ENCODE results near the gene ART3. TPM values are rescaled to one million over a fixed set of nuclear protein-coding genes. Genes with fewer than 3 reads are reported as not detected.

ART3 gene
- total and polyA plus RNA-seq, 9 of the 15 experiments (the other 6 are each of a cell fraction or from before 2014, with no cell fraction given): 0.69 to 1.4 (median 1.1) TPM; not detected in 1

DNA sequence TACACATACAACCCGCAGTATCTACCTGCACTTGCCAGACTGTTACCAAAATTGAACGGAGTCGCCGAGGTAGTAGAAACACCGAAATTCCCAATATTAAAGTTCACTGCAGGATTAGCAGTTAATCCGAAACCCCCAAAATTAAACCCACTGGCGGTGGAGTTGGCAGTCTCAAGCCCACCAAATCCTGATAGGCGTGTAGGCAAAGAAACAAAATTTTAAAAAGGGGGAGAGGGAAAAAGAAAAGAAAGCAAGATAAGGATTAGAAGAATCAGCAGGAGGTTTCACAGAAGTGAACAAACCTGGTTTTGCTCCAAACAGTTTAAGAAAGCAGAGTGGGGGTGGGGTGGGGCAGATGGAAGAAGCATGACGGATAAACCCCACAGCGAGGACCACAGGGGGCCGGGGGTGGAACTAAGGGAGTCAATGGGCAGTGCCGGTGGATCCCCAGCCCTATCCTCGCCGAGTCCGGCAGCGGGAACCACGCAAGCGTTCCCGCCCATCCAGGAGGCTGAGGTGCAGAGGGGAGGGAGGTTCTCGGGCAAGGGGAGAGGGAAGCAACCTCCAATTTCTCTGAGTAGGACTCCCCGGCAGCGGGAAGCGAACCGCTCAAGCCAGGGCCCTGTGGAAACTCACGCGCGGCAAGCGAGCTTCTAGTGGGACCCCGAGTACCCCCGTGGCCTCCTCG is 73.1 kb downstream of the ART3 start (continued):
- TF ChIP-seq, protein P1, sequence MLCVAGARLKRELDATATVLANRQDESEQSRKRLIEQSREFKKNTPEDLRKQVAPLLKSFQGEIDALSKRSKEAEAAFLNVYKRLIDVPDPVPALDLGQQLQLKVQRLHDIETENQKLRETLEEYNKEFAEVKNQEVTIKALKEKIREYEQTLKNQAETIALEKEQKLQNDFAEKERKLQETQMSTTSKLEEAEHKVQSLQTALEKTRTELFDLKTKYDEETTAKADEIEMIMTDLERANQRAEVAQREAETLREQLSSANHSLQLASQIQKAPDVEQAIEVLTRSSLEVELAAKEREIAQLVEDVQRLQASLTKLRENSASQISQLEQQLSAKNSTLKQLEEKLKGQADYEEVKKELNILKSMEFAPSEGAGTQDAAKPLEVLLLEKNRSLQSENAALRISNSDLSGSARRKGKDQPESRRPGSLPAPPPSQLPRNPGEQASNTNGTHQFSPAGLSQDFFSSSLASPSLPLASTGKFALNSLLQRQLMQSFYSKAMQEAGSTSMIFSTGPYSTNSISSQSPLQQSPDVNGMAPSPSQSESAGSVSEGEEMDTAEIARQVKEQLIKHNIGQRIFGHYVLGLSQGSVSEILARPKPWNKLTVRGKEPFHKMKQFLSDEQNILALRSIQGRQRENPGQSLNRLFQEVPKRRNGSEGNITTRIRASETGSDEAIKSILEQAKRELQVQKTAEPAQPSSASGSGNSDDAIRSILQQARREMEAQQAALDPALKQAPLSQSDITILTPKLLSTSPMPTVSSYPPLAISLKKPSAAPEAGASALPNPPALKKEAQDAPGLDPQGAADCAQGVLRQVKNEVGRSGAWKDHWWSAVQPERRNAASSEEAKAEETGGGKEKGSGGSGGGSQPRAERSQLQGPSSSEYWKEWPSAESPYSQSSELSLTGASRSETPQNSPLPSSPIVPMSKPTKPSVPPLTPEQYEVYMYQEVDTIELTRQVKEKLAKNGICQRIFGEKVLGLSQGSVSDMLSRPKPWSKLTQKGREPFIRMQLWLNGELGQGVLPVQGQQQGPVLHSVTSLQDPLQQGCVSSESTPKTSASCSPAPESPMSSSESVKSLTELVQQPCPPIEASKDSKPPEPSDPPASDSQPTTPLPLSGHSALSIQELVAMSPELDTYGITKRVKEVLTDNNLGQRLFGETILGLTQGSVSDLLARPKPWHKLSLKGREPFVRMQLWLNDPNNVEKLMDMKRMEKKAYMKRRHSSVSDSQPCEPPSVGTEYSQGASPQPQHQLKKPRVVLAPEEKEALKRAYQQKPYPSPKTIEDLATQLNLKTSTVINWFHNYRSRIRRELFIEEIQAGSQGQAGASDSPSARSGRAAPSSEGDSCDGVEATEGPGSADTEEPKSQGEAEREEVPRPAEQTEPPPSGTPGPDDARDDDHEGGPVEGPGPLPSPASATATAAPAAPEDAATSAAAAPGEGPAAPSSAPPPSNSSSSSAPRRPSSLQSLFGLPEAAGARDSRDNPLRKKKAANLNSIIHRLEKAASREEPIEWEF (CRISPR knock-in tag; IDR thresholded peaks at IDR 0.05): no peak
- TF ChIP-seq TCFL5 (CRISPR knock-in tag; conservative IDR thresholded peaks at IDR 0.05): no peak
- TF ChIP-seq ZSCAN29 (IDR thresholded peaks at IDR 0.05): no peak
- no peak for TF ChIP-seq CBX2 (IDR thresholded peaks at IDR 0.05; ENCODE audit: insufficient read depth, low read length, poor library complexity, severe bottlenecking)
- TF ChIP-seq, protein P2, sequence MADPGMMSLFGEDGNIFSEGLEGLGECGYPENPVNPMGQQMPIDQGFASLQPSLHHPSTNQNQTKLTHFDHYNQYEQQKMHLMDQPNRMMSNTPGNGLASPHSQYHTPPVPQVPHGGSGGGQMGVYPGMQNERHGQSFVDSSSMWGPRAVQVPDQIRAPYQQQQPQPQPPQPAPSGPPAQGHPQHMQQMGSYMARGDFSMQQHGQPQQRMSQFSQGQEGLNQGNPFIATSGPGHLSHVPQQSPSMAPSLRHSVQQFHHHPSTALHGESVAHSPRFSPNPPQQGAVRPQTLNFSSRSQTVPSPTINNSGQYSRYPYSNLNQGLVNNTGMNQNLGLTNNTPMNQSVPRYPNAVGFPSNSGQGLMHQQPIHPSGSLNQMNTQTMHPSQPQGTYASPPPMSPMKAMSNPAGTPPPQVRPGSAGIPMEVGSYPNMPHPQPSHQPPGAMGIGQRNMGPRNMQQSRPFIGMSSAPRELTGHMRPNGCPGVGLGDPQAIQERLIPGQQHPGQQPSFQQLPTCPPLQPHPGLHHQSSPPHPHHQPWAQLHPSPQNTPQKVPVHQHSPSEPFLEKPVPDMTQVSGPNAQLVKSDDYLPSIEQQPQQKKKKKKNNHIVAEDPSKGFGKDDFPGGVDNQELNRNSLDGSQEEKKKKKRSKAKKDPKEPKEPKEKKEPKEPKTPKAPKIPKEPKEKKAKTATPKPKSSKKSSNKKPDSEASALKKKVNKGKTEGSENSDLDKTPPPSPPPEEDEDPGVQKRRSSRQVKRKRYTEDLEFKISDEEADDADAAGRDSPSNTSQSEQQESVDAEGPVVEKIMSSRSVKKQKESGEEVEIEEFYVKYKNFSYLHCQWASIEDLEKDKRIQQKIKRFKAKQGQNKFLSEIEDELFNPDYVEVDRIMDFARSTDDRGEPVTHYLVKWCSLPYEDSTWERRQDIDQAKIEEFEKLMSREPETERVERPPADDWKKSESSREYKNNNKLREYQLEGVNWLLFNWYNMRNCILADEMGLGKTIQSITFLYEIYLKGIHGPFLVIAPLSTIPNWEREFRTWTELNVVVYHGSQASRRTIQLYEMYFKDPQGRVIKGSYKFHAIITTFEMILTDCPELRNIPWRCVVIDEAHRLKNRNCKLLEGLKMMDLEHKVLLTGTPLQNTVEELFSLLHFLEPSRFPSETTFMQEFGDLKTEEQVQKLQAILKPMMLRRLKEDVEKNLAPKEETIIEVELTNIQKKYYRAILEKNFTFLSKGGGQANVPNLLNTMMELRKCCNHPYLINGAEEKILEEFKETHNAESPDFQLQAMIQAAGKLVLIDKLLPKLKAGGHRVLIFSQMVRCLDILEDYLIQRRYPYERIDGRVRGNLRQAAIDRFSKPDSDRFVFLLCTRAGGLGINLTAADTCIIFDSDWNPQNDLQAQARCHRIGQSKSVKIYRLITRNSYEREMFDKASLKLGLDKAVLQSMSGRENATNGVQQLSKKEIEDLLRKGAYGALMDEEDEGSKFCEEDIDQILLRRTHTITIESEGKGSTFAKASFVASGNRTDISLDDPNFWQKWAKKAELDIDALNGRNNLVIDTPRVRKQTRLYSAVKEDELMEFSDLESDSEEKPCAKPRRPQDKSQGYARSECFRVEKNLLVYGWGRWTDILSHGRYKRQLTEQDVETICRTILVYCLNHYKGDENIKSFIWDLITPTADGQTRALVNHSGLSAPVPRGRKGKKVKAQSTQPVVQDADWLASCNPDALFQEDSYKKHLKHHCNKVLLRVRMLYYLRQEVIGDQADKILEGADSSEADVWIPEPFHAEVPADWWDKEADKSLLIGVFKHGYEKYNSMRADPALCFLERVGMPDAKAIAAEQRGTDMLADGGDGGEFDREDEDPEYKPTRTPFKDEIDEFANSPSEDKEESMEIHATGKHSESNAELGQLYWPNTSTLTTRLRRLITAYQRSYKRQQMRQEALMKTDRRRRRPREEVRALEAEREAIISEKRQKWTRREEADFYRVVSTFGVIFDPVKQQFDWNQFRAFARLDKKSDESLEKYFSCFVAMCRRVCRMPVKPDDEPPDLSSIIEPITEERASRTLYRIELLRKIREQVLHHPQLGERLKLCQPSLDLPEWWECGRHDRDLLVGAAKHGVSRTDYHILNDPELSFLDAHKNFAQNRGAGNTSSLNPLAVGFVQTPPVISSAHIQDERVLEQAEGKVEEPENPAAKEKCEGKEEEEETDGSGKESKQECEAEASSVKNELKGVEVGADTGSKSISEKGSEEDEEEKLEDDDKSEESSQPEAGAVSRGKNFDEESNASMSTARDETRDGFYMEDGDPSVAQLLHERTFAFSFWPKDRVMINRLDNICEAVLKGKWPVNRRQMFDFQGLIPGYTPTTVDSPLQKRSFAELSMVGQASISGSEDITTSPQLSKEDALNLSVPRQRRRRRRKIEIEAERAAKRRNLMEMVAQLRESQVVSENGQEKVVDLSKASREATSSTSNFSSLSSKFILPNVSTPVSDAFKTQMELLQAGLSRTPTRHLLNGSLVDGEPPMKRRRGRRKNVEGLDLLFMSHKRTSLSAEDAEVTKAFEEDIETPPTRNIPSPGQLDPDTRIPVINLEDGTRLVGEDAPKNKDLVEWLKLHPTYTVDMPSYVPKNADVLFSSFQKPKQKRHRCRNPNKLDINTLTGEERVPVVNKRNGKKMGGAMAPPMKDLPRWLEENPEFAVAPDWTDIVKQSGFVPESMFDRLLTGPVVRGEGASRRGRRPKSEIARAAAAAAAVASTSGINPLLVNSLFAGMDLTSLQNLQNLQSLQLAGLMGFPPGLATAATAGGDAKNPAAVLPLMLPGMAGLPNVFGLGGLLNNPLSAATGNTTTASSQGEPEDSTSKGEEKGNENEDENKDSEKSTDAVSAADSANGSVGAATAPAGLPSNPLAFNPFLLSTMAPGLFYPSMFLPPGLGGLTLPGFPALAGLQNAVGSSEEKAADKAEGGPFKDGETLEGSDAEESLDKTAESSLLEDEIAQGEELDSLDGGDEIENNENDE (IDR thresholded peaks at IDR 0.05; ENCODE audit: low read depth, low read length): no peak
- TF ChIP-seq RCOR1 (IDR thresholded peaks at IDR 0.05; ENCODE audit: borderline replicate concordance in 1 of 2, low read depth in 2 of 2, low read length in 2 of 2): peak in 1 of 2 experiments; percentile 55; a peak in 2 of 4 replicates
- TF ChIP-seq GATA2 (CRISPR knock-in tag; IDR thresholded peaks at IDR 0.05): 0 out of 2 replicates have a peak, but pooled peaks have one; percentile 28
- peak; percentile 55; the same call in 1 of the 2 replicates for TF ChIP-seq ZBTB7A (IDR thresholded peaks at IDR 0.05; ENCODE audit: borderline replicate concordance, control insufficient read depth, low read depth, low read length)
- no peak for TF ChIP-seq ELF2 (CRISPR knock-in tag; IDR thresholded peaks at IDR 0.05)
- no peak for TF ChIP-seq U2AF2 (optimal IDR thresholded peaks at IDR 0.05; ENCODE audit: low read depth, low read length)
